Activated naive CD4-positive, alpha-beta T cell treated with Interleukin-2 at 50 U/mL for 16 hours (primary cell): Measurements from ENCODE around the gene SPC25.
"Not testable (repeated sequence)": the region's sequence is repeated elsewhere in the genome, so short reads cannot be mapped to it uniquely, and the experiment has no call there.

Source experiments
- DNase-seq: peaks from one replicate; pipeline ENCODE4 v3.0.0-alpha.2; 2020

SPC25 gene

DNA sequence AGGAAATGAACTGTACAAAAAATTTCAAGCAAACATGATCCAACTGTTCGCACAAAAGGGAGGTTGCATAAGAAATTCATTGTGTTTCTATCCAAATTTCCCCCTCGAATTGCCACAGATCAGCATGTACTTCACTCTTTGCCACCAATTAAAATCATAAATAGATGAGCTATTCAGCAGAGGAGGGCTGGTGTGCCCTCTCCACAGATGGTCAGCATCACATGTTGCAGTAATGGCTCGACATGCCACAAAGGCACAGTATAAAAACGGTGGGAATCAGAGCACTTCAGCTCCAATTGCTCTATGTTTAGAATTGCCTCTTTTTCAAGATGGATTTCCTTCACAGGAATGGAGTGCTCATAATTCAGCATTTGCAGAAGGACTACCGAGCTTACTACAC lies 10.8 kb upstream of the SPC25 start, which contains the start of gene G6PC2:
Gene G6PC2, plus strand, starts transcription at position 289 of the 400 bp plus-strand sequence. Its CDS starts 41 bp downstream, at position 330.
- DNase-seq: no peak

DNA sequence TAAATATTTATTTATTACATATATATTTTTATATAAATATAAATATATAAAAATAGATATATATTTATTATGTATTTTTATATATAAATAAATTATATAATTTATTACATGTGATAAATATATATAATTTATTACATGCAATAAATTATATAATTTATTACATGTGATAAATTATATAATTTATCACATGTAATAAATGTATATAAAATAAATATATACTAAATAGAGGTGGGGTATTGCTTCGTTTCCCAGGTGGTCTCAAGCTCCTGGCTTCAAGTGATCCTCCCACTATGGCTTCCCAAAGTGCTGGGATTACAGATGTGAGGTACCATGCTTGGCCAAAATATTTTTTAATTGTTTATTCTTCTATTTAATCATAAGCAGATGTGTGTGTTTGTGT lies 7.2 kb upstream of the SPC25 start:
- no peak for DNase-seq

DNA sequence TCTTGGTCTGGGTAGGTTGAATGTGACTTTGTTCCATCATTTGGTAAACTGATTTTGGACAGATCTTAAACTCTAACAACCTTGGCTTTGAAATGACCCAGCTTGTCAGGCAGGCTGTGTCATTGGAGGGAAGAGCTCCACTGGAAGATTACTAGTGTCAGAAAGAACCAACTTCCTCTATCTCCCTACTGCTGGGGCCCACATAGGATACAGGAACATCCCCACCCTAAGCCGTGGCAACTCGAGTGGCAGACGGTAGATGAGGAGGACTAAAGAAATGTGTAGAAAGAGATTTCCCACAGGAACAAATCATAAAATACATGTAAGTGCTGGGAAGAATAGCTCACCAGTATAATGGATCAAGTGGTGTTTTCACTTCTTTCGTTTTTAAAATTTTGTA lies 6.6 kb upstream of the SPC25 start:
- no peak for DNase-seq

DNA sequence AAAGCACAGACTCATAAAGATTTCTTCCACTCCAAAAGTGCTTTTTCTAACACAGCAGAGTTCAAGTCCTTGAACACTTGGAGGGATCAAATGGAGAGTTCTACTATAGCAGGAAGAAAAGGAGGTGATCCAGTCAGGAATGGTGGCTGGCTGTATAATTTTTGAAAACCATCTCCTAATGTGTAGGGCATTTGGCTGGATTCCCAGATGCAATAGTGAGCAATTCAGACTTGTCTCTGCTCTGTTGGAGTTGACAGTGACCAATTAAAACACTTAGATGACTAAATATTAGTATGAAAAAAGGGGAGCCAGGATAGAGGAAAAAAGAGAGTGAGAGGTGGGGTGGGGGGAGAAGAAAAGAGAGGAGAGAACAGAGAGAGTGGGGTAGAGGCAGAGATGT lies 5.5 kb upstream of the SPC25 start:
- no peak for DNase-seq

DNA sequence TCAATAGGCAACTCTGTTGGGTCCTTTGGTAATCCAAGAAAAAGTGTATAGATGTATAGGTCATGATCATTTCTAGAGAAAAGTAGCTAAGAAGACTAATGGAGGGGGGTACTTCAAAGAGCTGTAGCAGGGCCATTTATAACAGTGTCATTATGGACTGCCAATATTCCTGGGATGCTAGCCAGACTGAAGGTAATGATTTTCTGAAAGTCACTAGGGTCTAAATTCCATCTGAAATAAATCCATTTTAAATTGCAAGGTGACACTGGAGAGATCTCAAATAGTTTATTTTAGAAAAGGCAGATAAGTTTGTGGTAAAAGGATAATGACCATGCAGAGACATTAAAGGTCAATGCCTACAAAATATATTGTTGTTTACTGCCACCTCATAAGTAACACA lies 4.5 kb upstream of the SPC25 start:
- DNase-seq: no peak

DNA sequence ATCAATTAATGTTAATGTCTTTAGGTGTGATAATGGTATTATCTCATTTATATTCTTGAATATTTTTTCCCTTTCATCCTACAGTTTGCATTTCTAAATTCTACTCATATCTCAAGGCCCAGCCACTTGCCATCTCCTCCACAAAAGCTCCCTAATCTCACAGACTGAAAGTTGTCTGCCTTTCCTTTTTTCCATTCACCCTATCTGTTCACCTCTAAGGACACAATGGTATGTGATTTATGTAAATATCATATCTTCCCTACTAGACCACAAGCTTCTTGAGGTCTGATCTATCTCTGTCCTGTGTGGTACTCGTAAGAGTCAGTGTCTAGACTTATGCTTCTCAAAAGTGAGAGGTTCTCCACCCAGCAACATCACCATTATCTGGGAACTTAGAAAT lies 3.9 kb upstream of the SPC25 start:
- no peak for DNase-seq

DNA sequence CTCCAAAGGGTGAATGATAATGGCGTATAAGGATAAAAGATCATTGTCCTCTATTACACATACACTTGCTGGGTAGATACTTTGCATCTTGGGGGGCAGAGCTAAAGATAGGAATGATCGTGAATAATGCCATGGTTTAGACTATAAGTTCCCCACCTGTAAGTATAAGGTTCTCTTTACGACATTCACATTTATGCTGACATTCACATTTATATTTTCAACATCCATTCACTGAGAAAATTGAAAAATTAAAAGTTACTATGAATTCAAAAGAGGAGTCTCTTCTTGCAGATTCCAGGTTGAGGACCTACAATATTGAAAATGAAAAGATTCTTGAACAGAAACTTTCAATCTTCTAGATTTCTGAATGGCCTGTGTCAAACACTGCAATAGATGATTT lies 2.1 kb upstream of the SPC25 start:
- DNase-seq: no peak

DNA sequence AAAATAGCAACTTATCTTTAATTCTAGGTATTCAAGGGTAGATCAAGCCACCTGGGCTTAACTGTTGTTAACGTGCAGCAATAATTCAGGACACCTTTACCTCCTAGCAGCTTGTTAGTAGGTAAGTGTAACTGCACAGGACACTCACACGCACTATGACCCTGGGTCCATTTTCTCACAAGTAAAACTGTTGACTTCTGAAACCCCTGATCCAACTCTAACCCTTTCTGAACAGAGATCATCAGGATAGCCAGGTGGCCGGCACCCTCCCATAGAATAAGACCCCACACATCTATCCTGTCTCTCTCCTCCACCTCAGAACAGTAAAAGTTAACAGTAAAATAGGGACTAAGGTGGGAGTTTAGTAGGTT lies 610 bp downstream of the SPC25 start:
- DNase-seq: no peak

DNA sequence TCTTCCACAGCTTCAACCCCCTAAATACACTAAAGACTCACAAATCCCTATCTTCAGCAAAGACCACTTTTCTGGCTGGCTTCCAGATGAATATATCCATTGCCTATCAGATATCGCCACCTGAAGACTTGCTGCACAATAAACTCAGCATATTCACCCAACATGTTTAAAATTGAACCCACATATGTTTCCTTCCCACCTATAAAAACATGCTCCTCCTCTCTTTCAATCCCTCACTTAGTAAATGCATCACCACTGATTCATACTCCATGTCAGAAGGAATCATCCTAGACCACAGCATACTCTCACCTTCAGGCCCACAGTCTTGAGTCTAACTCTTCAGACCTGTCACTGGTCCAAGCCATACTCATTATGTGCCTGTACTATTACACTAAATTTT lies 5.3 kb downstream of the SPC25 start:
- no peak for DNase-seq

DNA sequence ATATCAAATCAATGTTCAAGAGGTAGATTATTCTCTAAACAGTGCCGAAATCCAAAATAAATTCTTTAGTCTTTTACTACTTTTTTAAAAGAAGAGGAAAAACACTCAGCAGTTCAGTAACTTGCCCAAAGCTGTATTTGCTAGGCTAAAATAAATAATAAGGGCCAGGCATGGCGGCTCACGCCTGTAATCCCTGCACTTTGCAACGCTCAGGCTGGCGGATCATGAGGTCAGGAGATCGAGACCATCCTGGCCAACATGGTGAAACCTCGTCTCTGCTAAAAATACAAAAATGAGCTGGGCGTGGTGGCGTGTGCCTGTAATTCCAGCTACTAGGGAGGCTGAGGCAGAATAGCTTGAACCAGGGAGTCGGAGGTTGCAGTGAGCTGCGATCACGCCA lies 8.1 kb downstream of the SPC25 start:
- not testable (repeated sequence) for DNase-seq

DNA sequence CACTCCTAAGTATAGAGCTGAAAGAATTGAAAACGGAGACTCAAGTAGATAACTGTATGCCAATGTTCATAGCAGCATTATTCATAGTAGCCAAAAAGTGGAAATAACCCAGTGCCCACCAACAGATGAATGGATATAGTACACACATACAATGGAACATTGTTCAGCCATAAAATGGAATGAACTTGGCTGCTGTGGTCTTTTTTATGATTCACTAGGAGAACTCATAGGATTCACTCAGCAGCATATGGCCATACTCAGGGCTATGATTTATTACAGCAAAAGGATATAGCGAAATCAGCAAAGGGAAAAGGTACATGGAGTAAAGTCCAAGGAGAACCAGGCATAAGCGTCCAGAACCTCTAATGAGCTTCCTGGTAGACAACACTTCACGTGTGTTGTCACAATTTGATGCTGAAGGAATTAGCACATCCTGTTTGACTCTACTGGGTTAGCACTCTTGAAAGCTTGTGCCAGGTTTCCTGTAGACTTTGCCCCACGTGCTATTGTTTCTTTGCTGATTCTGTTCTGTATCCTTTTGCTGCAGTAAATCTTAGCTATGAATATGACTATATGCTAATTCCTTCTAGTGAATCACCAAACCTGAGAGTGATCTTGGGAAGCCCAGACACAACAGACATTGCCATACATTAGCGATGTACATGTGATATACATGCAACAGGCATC lies 15.7 kb downstream of the SPC25 start:
- DNase-seq: no peak

DNA sequence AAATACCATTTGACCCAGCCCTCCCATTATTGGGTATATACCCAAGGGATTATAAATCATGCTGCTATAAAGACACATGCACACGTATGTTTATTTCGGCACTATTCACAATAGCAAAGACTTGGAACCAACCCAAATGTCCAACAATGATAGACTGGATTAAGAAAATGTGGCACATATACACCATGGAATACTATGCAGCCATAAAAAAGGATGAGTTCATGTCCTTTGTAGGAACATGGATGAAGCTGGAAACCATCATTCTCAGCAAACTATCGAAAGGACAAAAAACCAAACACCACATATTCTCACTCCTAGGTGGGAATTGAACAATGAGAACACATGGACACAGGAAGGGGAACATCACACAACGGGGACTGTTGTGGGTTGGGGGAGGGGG lies 19.4 kb downstream of the SPC25 start:
- not testable (repeated sequence) for DNase-seq

DNA sequence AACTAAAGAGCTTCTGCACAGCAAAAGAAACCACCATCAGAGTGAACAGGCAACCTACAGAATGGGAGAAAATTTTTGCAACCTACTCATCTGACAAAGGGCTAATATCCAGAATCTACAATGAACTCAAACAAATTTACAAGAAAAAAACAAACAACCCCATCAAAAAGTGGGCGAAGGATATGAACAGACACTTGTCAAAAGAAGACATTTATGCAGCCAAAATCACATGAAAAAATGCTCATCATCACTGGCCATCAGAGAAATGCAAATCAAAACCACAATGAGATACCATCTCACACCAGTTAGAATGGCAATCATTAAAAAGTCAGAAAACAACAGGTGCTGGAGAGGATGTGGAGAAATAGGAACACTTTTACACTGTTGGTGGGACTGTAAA lies 19.9 kb downstream of the SPC25 start:
- not testable (repeated sequence) for DNase-seq

DNA sequence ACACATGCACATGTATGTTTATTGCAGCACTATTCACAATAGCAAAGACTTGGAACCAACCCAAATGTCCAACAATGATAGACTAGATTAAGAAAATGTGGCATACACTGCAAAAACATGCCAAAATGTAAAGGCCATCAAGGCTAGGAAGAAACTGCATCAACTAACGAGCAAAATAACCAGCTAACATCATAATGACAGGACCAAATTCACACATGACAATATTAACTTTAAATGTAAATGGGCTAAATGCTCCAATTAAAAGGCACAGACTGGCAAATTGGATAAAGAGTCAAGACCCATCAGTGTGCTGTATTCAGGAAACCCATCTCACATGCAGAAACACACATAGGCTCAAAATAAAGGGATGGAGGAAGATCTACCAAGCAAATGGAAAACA lies 23.1 kb downstream of the SPC25 start:
- DNase-seq: not testable (repeated sequence)

DNA sequence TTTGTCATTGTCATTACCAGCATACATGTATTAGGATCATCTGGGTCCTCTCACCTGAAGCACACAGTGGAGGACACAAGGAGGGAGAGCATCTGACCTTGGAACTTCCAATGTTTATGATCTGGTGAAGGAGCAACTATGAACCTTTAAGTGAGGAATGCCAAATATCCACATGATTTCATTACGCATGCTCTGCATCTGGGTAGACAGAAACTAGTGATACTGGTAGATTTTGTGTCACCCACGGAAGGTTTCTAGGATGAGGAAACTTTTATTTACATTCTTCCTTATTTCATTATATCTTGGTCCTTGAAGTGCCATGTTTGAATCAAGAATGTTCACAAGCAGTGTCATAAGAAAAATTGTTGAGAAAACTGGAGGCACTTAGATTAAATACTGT lies 32.1 kb downstream of the SPC25 start:
- DNase-seq: no peak

DNA sequence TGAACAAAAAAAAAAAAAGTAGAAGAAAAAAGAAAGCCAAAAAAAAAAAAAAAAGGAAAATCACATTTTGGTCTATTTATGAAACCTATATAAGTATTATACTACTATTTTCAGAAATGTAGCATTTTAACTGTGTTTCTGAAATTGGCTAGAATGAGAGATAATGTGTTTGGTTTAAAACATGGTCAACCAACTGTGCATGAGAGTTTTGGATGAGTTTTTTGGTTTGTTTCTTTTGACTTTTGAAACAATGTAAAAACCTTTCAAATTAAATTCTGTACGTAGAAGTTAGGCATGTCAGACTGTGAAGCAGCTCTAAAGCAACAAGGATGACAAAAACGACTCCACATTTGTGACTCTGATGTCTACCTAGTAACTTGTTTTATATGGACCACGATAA lies 34.6 kb downstream of the SPC25 start:
- no peak for DNase-seq

DNA sequence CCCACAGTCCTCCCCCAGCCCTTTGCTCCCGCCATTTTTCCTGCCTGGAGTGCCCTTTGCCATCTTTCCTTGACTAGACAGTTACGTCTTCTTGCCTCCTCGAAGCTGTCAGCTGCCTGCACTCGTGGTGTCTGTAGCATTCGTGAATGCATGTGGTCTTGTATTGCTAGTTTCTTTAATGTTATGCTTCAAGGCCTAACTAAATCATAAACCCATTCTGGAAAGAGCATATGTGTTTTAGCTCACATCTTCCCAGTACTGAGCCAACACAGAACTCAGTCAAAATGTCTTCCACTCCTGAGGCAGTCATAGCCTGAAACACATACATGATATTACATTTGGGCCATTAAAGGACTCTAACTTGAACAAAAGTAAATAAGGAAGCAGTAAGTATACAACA lies 35.6 kb downstream of the SPC25 start:
- DNase-seq: no peak

DNA sequence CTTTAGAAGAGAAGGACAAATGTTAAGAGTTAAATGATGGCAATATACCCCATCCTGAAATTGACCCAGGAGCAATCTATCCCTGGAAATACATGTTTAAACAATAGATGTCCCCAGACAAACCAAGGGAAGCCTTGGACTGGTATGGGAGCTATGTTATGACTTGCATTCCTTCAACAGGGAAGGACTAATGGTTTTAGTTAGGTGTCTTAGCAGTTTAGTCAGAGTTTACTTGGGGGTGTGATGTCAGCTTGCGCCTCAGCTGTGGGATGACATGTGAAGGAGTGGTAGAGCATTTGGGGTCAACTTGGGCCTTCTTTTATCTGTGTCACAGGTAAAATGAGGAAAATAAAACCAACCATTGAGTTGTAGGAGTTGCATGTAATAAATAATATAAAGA lies 36.8 kb downstream of the SPC25 start:
- DNase-seq: no peak

DNA sequence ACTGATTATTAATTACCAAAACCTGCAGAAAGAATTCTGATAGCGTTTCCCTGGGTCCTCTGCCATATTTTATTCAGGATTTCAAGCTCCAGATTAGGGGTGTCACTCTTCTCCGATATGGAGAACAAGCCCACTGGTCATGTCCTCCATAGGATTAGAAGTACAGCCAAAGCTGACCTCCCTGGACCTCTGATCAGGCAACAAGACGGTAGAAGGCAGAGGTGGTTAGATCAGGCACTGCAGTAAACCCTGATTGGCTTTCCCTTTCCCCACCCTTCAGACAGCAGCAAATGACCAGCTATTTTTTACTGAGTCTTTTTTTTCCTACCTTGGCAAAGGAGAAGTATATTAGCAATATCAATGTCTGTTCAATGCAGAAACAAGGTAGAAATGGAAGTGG lies 37.7 kb downstream of the SPC25 start:
- no peak for DNase-seq

DNA sequence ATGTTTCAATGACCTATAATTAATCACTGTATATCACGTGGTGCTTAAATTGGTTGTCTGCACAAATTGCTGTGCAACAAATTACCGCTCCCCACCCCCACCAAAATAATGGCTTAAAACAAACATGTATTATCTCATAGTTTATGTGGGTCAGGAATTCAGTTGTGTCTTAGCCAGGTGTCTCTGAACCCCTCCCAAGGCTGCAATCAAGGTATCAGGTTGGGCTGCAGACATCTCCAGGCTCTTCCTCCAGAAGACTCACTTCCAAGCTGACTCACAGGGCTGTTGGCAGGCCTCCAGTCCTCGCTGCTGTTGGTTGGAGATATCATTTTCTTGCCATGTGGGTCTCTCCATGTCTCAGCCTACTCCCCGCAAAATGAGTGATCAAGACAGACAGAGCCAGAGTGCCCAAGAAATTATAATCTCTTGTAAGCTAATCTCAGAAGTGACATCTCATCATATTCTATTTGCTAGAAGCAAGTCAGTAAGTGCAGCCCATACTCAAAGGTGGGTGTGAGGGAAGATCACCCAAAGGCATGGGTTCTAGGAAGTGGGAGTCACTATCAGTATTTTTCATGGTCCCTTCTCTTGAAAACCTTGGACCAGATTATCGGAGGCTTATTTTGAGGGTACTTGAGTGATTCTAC lies 38.4 kb downstream of the SPC25 start:
- no peak for DNase-seq

DNA sequence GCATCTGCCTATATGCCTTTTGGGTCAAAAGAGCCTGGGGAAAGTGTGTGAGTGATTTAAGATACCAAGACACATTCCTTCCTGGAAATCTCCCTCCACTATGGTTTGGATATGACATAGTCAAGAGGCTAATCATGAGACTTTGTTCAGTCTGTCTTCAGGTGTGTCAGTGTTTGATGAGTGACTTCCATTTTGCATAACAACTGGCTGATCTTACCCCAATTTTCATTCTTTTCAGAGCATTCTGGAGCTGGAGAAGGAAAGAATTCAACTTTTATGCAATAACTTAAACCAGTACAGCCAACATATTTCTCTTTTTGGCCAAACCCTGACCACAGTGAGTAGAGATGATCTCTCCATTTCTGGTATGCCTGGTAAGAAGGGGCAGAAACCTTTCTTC lies 39.4 kb downstream of the SPC25 start:
- no peak for DNase-seq

DNA sequence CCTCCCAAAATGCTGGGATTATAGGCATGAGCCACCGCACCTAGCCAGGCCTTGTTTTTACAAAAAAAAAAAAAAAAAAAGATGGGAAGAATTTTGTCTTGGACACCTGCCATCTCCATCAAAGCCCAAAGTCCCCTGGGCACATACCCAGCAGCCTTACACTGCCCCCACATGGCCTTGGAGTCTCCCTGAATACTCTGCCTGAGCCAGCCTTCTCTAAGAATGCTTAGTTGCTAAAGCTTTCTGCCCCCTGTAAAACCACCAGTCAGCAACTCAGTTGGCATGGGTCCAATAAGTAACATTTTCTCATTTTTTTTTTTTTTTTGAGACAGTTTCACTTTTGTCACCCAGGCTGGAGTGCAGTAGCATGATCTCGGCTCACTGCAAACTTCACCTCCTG lies 40.6 kb downstream of the SPC25 start:
- DNase-seq: no peak

DNA sequence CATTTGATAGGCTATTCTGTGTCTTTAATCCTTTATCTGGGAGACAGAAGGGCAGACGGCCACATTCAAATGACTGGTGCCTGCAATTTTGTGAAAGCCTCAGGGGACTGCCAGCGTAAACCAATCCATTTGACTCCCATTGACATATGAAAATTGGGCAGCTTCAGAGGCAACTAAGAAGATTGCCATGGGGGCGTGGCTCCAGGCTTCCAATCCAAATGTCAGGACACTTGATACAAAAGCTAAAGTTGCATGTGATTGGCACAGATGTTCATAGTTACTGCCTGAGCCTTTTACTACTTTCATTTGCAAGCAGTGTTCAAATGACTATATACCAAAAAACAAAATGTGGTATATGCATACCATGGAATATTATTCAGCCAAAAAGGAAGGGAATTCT lies 42.0 kb downstream of the SPC25 start:
- no peak for DNase-seq

DNA sequence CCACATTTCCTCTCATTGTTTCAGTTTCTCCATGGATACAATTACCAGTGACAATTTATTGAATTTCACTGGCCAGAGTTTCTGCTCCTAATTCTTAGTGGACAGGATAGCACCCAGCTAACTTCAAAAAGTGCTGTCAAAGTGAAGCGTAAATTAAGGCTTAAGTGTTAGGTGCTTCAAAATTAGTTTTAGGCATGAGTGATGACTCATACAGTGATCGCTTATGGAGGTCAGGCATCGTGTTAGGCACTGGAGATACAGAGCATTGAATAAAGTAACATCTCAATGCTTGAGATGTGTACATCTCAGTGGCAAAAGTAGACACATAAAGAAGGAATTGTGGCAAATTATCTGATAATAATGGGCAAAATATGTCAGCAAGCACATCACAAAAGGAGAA lies 47.0 kb downstream of the SPC25 start:
- no peak for DNase-seq

DNA sequence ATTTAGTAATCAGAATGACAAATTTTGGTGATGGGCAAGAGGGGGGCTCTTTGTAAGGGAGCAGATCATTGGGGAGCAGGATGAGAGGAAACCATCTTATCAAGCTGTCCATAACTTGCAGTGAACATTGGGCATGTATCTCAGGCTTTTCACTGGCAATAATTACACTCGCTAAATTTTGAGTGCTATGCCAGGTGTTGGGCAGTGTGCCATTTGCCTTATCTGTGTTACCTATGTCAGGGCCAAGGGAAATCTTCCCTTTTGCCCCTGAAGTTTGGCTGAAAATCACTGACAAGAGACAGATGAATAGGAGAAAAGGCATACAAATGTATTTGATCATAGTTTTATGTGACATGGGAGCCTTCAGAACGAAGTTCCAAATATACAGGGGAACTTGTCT lies 48.8 kb downstream of the SPC25 start:
- DNase-seq: no peak
